HL-60/S4 treated with phorbol 12-myristate 13-acetate at 8.2 ng/mL for 4 days and 3 days (cell line): ENCODE results near the gene ETFA.

Experiments used
- in situ Hi-C: fragments of 300-500 bp; cut with MboI; formaldehyde crosslinking; loops from 2 replicates; pipeline ENCODE4 v1.15.0; 2022; ENCODE audit warnings: low sequenced_read_pairs

The ETFA gene

GRCh38 chr15:76340803-76341365, 29.6 kb upstream of the ETFA start:
- in situ Hi-C loops, result no loop called here

GRCh38 chr15:76340198-76340802, 29.0 kb upstream of the ETFA start:
- in situ Hi-C loops, result no loop called here

- in situ Hi-C loops, result no loop called here
Measured at GRCh38 chr15:76339305-76340197, 28.3 kb upstream of the ETFA start.

GRCh38 chr15:76338486-76339304, 27.4 kb upstream of the ETFA start:
- in situ Hi-C loops, result no loop called here

- in situ Hi-C loops, result no loop called here
Measured at GRCh38 chr15:76337696-76338485, 26.6 kb upstream of the ETFA start.

- in situ Hi-C loops, result no loop called here
Measured at GRCh38 chr15:76337059-76337695, 25.9 kb upstream of the ETFA start.

GRCh38 chr15:76336254-76337058, 25.2 kb upstream of the ETFA start, which contains the start of gene ISL2:
Gene ISL2, plus strand, starts transcription at chr15:76336773. Its CDS starts 111 bp downstream, at chr15:76336884.
- in situ Hi-C loops, result no loop called here

GRCh38 chr15:76335307-76336253, 24.3 kb upstream of the ETFA start:
- in situ Hi-C loops, result no loop called here

GRCh38 chr15:76334438-76335306, 23.4 kb upstream of the ETFA start:
- in situ Hi-C loops, result no loop called here

GRCh38 chr15:76333720-76334437, 22.6 kb upstream of the ETFA start:
- in situ Hi-C loops, result no loop called here

GRCh38 chr15:76333309-76333708, 22.0 kb upstream of the ETFA start:
- in situ Hi-C loops, result no loop called here

- in situ Hi-C loops, result no loop called here
Measured at GRCh38 chr15:76332796-76333195, 21.5 kb upstream of the ETFA start.

GRCh38 chr15:76330080-76330680, 18.9 kb upstream of the ETFA start:
- in situ Hi-C loops, result no loop called here

- in situ Hi-C loops, result no loop called here
Measured at GRCh38 chr15:76328958-76329357, 17.7 kb upstream of the ETFA start.

GRCh38 chr15:76328106-76328696, 16.9 kb upstream of the ETFA start:
- in situ Hi-C loops, result no loop called here
